IgD-negative memory B cell (primary cell): ENCODE measurements around the gene ZNF433. TPM values are rescaled to one million over a fixed set of nuclear protein-coding genes. Genes with fewer than 3 reads are reported as not detected.
A peak's percentile ranks its signal among the peaks of the same experiment; 100 is the strongest.

Experiments used
- H3K27ac Mint-ChIP-seq, 3 donors: one replicate each; pipeline ENCODE4 v1.8.0; 2020 to 2022; ENCODE audit warnings: mild to moderate bottlenecking in 3 of 3, mixed read lengths in 3 of 3, moderate library complexity in 1 of 3
- H3K27me3 Mint-ChIP-seq: one replicate; pipeline ENCODE4 v1.8.0; 2021; ENCODE audit warnings: mixed read lengths
- H3K36me3 Mint-ChIP-seq: one replicate; pipeline ENCODE4 v1.8.0; 2020; ENCODE audit warnings: mild to moderate bottlenecking, mixed read lengths
- H3K4me1 Mint-ChIP-seq, 3 donors: one replicate each; pipeline ENCODE4 v1.8.0; 2020 to 2022; ENCODE audit warnings: mixed read lengths in 3 of 3, mild to moderate bottlenecking in 1 of 3
- H3K4me3 Mint-ChIP-seq, 4 donors: one replicate each; pipeline ENCODE4 v1.8.0; 2020 to 2022; ENCODE audit warnings: mild to moderate bottlenecking in 4 of 4, mixed read lengths in 4 of 4, moderate library complexity in 3 of 4
- H3K9me3 Mint-ChIP-seq, 3 donors: one replicate each; pipeline ENCODE4 v1.8.0; 2020 to 2021; ENCODE audit warnings: mixed read lengths in 3 of 3, mild to moderate bottlenecking in 1 of 3
- polyA plus RNA-seq: library from polyadenylated mRNA; unstranded; fragments of 300-500 nt; fragmentation: Illumina TruSeq; gene quantifications from one replicate; pipeline ENCODE4 v1.2.3, GENCODE V29; 2021

The ZNF433 gene
- polyA plus RNA-seq, 1 donor from 2014 or later: 2.8 TPM

- Mint-ChIP-seq H3K27ac (no peak overlapping the region), H3K27me3 (no peaks in the 10 kb centered on the region), H3K4me1 (peaks cover 2 to 7% (median 5%) of the 10 kb centered on the region in 3 donors), H3K4me3 (peak overlapping the region in 1 of 4 donors; percentile 32), H3K9me3 (peaks cover 7 to 27% (median 21%) of the 10 kb centered on the region in 3 donors), H3K36me3 (peaks cover 17% of the 10 kb centered on the region)
These were observed 62.3 kb downstream of the ZNF433 start for GRCh38 chr19:11973019-11973810.

GRCh38 chr19:11971041-11971440 is 64.4 kb downstream of the ZNF433 start:
- no peaks in the 10 kb centered on the region for H3K27me3 Mint-ChIP-seq

GRCh38 chr19:11970174-11970573 is 65.3 kb downstream of the ZNF433 start:
- peaks cover 15 to 20% (median 17%) of the 10 kb centered on the region in 3 donors for H3K4me1 Mint-ChIP-seq
- peaks cover 5 to 11% (median 8%) of the 10 kb centered on the region in 3 donors for H3K9me3 Mint-ChIP-seq
- H3K36me3 Mint-ChIP-seq: peaks cover 15% of the 10 kb centered on the region
- no peaks in the 10 kb centered on the region for H3K27me3 Mint-ChIP-seq
- H3K4me3 Mint-ChIP-seq: peak overlapping the region in 1 of 4 donors; percentile 9
- no peak overlapping the region for H3K27ac Mint-ChIP-seq

More at GRCh38 chr19:11971041-11971440, 64.4 kb downstream of the ZNF433 start:
- Mint-ChIP-seq H3K9me3 (peaks cover 5 to 14% (median 14%) of the 10 kb centered on the region in 3 donors), H3K4me1 (peaks cover 10 to 13% (median 10%) of the 10 kb centered on the region in 3 donors), H3K27ac (peak overlapping the region in 1 of 3 donors; percentile 32), H3K4me3 (no peak overlapping the region), H3K36me3 (peaks cover 11% of the 10 kb centered on the region)

GRCh38 chr19:11964858-11965645 is 70.4 kb downstream of the ZNF433 start, which contains the start of gene ZNF763:
TSS of gene ZNF763 (plus strand) at chr19:11965040. CDS start at chr19:11965209, 169 bp downstream.
- peak within 1 kb of the TSS; percentile 92 to 98 (median 94) for H3K27ac Mint-ChIP-seq
- peaks cover 10% of the 10 kb centered on the region for H3K36me3 Mint-ChIP-seq
- H3K4me3 Mint-ChIP-seq: peak within 1 kb of the TSS; percentile 90 to 99 (median 96)
- peaks cover 0 to 3% (median 0%) of the 10 kb centered on the region in 3 donors for H3K9me3 Mint-ChIP-seq
- H3K4me1 Mint-ChIP-seq: peaks cover 23 to 29% (median 28%) of the 10 kb centered on the region in 3 donors
- no peaks in the 10 kb centered on the region for H3K27me3 Mint-ChIP-seq

Other genes starting within 250 kb of the ZNF433 start
- gene ZNF491, start 237.2 kb downstream of the ZNF433 start, polyA plus RNA-seq: 0.85 TPM
- 1.7 TPM for gene ZNF440, start 221.4 kb downstream of the ZNF433 start, polyA plus RNA-seq
- 8.7 TPM for gene ZNF439, start 187.0 kb downstream of the ZNF433 start, polyA plus RNA-seq
- gene ZNF69, start 147.9 kb downstream of the ZNF433 start, polyA plus RNA-seq: 2.1 TPM
- gene ZNF700, start 110.6 kb downstream of the ZNF433 start, polyA plus RNA-seq: 3.9 TPM
- gene ZNF763, start 70.6 kb downstream of the ZNF433 start, polyA plus RNA-seq: 2.4 TPM
- not detected for gene ZNF878, start 17.3 kb upstream of the ZNF433 start, polyA plus RNA-seq
- gene ZNF844, start 29.1 kb upstream of the ZNF433 start, polyA plus RNA-seq: 8.8 TPM
- gene ZNF20, start 104.7 kb upstream of the ZNF433 start, polyA plus RNA-seq: 1.9 TPM
- gene ZNF625, start 121.1 kb upstream of the ZNF433 start, polyA plus RNA-seq: 1.1 TPM
- 21.9 TPM for gene ZNF136, start 127.4 kb upstream of the ZNF433 start, polyA plus RNA-seq